Mesenchymal stem cell (in vitro differentiated cells and primary cell): Measurements from ENCODE around the gene ANKS6.

Source experiments
- DNase-seq: peaks from one replicate; pipeline ENCODE4 v3.0.0-alpha.2; 2013
- H2AFZ ChIP-seq: one replicate; pipeline ENCODE4 v1.6.1; 2013; ENCODE audit warnings: low read depth, mild to moderate bottlenecking, control low read depth, inconsistent platforms, low read length, moderate library complexity
- H2AK5ac ChIP-seq: 2 replicates; pipeline ENCODE4 v1.6.1; 2013; ENCODE audit warnings: low read length, moderate library complexity, mild to moderate bottlenecking, inconsistent platforms; ENCODE audit not compliant: severe bottlenecking
- H2BK120ac ChIP-seq: one replicate; pipeline ENCODE4 v1.6.1; 2013; ENCODE audit warnings: low read depth, mild to moderate bottlenecking, inconsistent platforms, low read length, moderate library complexity
- H2BK12ac ChIP-seq, 2 experiments: one replicate each; pipeline ENCODE4 v1.6.1; 2013; ENCODE audit warnings: inconsistent platforms in 2 of 2, low read length in 2 of 2, mild to moderate bottlenecking in 2 of 2, moderate library complexity in 2 of 2, control low read depth in 1 of 2
- H2BK15ac ChIP-seq: one replicate; pipeline ENCODE4 v1.6.1; 2013; ENCODE audit warnings: mild to moderate bottlenecking, low read depth, inconsistent platforms; ENCODE audit not compliant: poor library complexity, severe bottlenecking
- H2BK5ac ChIP-seq: 2 replicates; pipeline ENCODE4 v1.6.1; 2013; ENCODE audit warnings: low read depth, mild to moderate bottlenecking, low read length, control low read depth, inconsistent platforms; ENCODE audit not compliant: poor library complexity, severe bottlenecking
- H3K14ac ChIP-seq, 2 experiments: one replicate each; pipeline ENCODE4 v1.6.1; 2013; ENCODE audit warnings: inconsistent platforms in 2 of 2, low read length in 2 of 2, control low read depth in 1 of 2, mild to moderate bottlenecking in 1 of 2, moderate library complexity in 1 of 2
- H3K18ac ChIP-seq, 2 experiments: one replicate each; pipeline ENCODE4 v1.6.1; 2013; ENCODE audit warnings: inconsistent platforms in 2 of 2, low read length in 2 of 2, control low read depth in 1 of 2, low read depth in 1 of 2, mild to moderate bottlenecking in 1 of 2
- H3K23ac ChIP-seq, 2 experiments: one replicate each; pipeline ENCODE4 v1.6.1; 2013; ENCODE audit warnings: inconsistent platforms in 2 of 2, low read length in 2 of 2, mild to moderate bottlenecking in 2 of 2, moderate library complexity in 2 of 2, control low read depth in 1 of 2
- H3K27ac ChIP-seq: 2 replicates; pipeline ENCODE4 v1.5.1; 2013; ENCODE audit warnings: mild to moderate bottlenecking, moderate library complexity, low read length, control low read depth, inconsistent platforms; ENCODE audit not compliant: poor library complexity, severe bottlenecking
- H3K27me3 ChIP-seq, 2 experiments: 2 replicates each; pipeline versions ENCODE4 v1.6.1 to v1.7.0; 2013; ENCODE audit warnings: low read length in 2 of 2, mild to moderate bottlenecking in 2 of 2, moderate library complexity in 2 of 2, control low read depth in 1 of 2, inconsistent platforms in 1 of 2; ENCODE audit not compliant: control insufficient read depth in 1 of 2, insufficient read depth in 1 of 2
- H3K36me3 ChIP-seq, 2 experiments: 2 replicates each; pipeline versions ENCODE4 v1.6.1 to v1.7.0; 2013; ENCODE audit warnings: low read length in 2 of 2, control low read depth in 1 of 2, inconsistent platforms in 1 of 2, low read depth in 1 of 2, mild to moderate bottlenecking in 1 of 2; ENCODE audit not compliant: insufficient read depth in 2 of 2, control insufficient read depth in 1 of 2
- H3K4ac ChIP-seq, 2 experiments: one replicate each; pipeline ENCODE4 v1.6.1; 2013; ENCODE audit warnings: inconsistent platforms in 2 of 2, low read length in 2 of 2, mild to moderate bottlenecking in 2 of 2, moderate library complexity in 2 of 2, control low read depth in 1 of 2, low read depth in 1 of 2
- H3K4me1 ChIP-seq: 2 replicates; pipeline ENCODE4 v1.6.1; 2013; ENCODE audit warnings: low read depth, low read length, control low read depth; ENCODE audit not compliant: control insufficient read depth, insufficient read depth
- H3K4me2 ChIP-seq: 2 replicates; pipeline ENCODE4 v1.6.1; 2013; ENCODE audit warnings: low read length, mild to moderate bottlenecking, inconsistent platforms; ENCODE audit not compliant: poor library complexity, severe bottlenecking
- H3K4me3 ChIP-seq, 2 experiments: 2 replicates each; pipeline versions ENCODE4 v1.5.1 to v1.7.0; 2013; ENCODE audit warnings: low read length in 2 of 2, mild to moderate bottlenecking in 2 of 2, control low read depth in 1 of 2, low read depth in 1 of 2; ENCODE audit not compliant: insufficient read depth in 1 of 2
- H3K79me1 ChIP-seq: replicated peaks from 2 replicates; pipeline ENCODE4 v1.6.1; 2013; ENCODE audit warnings: mild to moderate bottlenecking, control low read depth, low read length, inconsistent platforms; ENCODE audit not compliant: poor library complexity, severe bottlenecking
- H3K9ac ChIP-seq: 2 replicates; pipeline ENCODE4 v1.7.0; 2013; ENCODE audit warnings: mild to moderate bottlenecking, low read length, moderate library complexity
- H3K9me3 ChIP-seq: 2 replicates; pipeline ENCODE4 v1.7.0; 2013; ENCODE audit warnings: mild to moderate bottlenecking, low read length; ENCODE audit not compliant: control insufficient read depth
- H4K8ac ChIP-seq: one replicate; pipeline ENCODE4 v1.6.1; 2013; ENCODE audit warnings: inconsistent platforms, mild to moderate bottlenecking, low read length, moderate library complexity
- H4K91ac ChIP-seq: one replicate; pipeline ENCODE4 v1.6.1; 2013; ENCODE audit warnings: mild to moderate bottlenecking, low read length, inconsistent platforms
- WGBS: methylation state at CpG from one replicate; pipeline ENCODE4 v1.1.7; 2013; ENCODE audit warnings: mixed read lengths; 5-methylcytosine and 5-hydroxymethylcytosine counted together

Gene ANKS6

DNA sequence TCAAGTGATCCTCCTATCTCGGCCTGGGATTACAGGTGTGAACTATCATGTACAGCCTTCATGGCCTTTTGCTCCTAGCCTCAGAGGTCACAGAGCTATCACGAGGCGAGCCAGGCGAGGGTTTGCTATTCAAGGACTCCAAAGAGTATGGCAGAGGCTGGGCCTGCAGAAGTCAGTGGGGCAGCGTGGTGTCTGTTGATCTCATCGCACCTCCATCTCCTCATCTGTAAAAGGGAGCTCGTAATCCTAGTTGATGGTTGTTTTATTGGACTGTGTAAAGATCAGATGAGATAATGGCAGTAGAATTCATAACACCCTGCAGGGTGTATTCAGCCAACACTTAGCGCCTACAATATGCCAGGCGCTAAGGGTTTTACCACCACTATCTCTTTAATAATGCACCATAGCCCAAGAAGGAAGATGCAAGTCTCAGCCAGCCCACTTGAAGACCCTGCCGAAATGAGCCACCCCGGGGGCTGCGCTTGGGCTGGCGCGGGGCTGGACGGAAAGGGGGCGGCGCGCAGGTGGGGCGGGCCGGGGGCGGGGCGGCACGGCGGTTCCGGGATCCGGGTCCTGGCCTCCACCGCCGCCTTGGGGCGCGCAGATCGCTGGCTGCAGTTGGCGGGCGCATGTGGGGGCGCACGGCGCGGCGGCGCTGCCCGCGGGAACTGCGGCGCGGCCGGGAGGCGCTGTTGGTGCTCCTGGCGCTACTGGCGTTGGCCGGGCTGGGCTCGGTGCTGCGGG lies 10.9 kb upstream of the ANKS6 start, which contains the start of gene GALNT12:
Gene GALNT12 (plus strand): TSS at position 601 of the 744 bp plus-strand sequence. CDS start 29 bp downstream, at position 630.
- Histone ChIP-seq H3K9me3 (no peaks in the 10 kb centered on the region), H3K18ac (no peak within 1 kb of the TSS), H2AFZ (peak within 1 kb of the TSS; percentile 46), H4K91ac (no peak within 1 kb of the TSS), H2BK120ac (no peak within 1 kb of the TSS), H2AK5ac (no peak within 1 kb of the TSS), H2BK12ac (no peak within 1 kb of the TSS), H2BK5ac (no peak within 1 kb of the TSS), H3K27me3 (peaks cover 0 to 44% of the 10 kb centered on the region in 2 experiments), H3K4me2 (peak within 1 kb of the TSS; percentile 97), H3K4me1 (peaks cover 8% of the 10 kb centered on the region), H3K27ac (no peak within 1 kb of the TSS), H2BK15ac (no peak within 1 kb of the TSS), H3K23ac (no peak within 1 kb of the TSS), H3K4ac (no peak within 1 kb of the TSS), H3K14ac (no peak within 1 kb of the TSS), H3K4me3 (peak within 1 kb of the TSS; percentile 75 to 83), H3K36me3 (no peaks in the 10 kb centered on the region), H4K8ac (peak within 1 kb of the TSS; percentile 21), H3K9ac (peak within 1 kb of the TSS; percentile 85), H3K79me1 (no peaks in the 10 kb centered on the region)
- 17% methylated on average over 19 of the region's 51 CpGs for WGBS
- DNase-seq, result no peak

DNA sequence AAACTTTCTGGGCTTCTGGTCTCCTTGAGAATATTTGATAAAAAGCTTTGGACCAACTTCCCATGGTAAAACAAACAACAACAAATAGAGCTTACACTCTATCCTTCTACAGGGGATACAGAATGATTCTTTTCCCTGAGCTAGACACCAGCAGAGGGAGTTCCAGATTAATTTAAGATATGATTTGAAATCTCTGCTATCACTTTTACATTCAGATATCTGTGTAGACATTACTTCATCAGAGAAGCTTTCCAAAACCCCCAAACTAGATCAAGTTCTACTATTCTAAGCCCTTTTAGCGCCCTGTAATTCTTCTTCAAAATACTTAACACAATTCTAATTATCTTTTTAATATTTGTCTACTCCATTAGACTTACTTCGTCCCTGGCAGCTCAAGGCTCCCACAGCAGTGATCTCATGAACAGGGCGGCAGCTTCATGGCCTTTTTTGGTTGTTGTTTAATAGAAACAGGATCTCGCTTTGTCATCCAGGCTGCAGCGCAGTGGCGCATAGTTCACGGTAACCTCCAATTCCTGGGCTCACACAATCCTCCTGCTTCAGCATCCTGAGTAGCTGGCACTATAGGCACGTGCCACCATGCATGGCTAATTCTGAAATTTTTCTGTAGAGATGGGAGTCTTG lies 10.2 kb upstream of the ANKS6 start:
- Histone ChIP-seq H3K27ac (no peak overlapping the region), H2AFZ (no peak overlapping the region), H2BK12ac (no peak overlapping the region), H2BK5ac (no peak overlapping the region), H4K91ac (no peak overlapping the region), H3K36me3 (no peaks in the 10 kb centered on the region), H2BK120ac (no peak overlapping the region), H3K27me3 (peaks cover 0 to 44% of the 10 kb centered on the region in 2 experiments), H3K18ac (no peak overlapping the region), H3K4me2 (no peak overlapping the region), H3K4me3 (peak overlapping the region in 1 of 2 experiments; percentile 67), H3K4me1 (peaks cover 8% of the 10 kb centered on the region), H3K79me1 (no peaks in the 10 kb centered on the region), H3K9me3 (no peaks in the 10 kb centered on the region), H4K8ac (no peak overlapping the region), H3K4ac (no peak overlapping the region), H3K14ac (no peak overlapping the region), H3K23ac (no peak overlapping the region), H3K9ac (peak overlapping the region; percentile 74), H2AK5ac (no peak overlapping the region), H2BK15ac (no peak overlapping the region)
- no peak for DNase-seq
- 94% methylated on average over 8 of the region's 8 CpGs for WGBS

GRCh38 chr9:98805506-98806272 lies 9.3 kb upstream of the ANKS6 start:
- Histone ChIP-seq H3K27me3 (peaks cover 0 to 44% of the 10 kb centered on the region in 2 experiments), H2BK12ac (no peak overlapping the region), H2AFZ (no peak overlapping the region), H4K8ac (no peak overlapping the region), H2BK5ac (no peak overlapping the region), H3K36me3 (no peaks in the 10 kb centered on the region), H2AK5ac (no peak overlapping the region), H3K27ac (no peak overlapping the region), H3K9me3 (no peaks in the 10 kb centered on the region), H4K91ac (no peak overlapping the region), H2BK15ac (no peak overlapping the region), H3K4me1 (peaks cover 8% of the 10 kb centered on the region), H3K23ac (no peak overlapping the region), H3K14ac (no peak overlapping the region), H3K79me1 (no peaks in the 10 kb centered on the region), H3K4me2 (no peak overlapping the region), H3K4me3 (no peak overlapping the region), H2BK120ac (no peak overlapping the region), H3K4ac (no peak overlapping the region), H3K18ac (no peak overlapping the region), H3K9ac (peak overlapping the region; percentile 74)
- 76% methylated on average over 7 of the region's 8 CpGs for WGBS
- DNase-seq, result peak; percentile 58

DNA sequence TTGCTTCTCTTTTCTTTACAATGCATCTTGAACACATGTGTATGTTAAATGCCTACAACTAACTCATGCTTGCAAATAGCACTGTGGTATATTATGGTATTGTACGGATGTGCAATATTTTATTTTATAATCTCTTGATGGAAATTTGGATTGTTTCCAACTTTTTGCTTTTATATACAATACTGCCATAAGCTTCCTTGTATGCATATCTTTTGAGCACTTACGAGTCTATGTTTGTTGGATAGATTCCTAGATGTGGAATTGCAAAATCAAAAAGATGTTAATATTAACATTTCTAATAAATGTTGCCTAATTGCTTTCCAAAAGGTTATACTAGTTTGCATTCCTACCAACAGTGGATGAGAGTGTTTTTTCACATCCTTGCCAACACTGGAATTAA lies 7.7 kb upstream of the ANKS6 start:
- H3K4me2 ChIP-seq, result no peak overlapping the region
- no peak overlapping the region for H2BK15ac ChIP-seq
- no peak overlapping the region for H2BK120ac ChIP-seq
- no peak overlapping the region for H3K4me3 ChIP-seq
- H3K23ac ChIP-seq, result no peak overlapping the region
- no peak overlapping the region for H4K91ac ChIP-seq
- peaks cover under 1% of the 10 kb centered on the region for H3K9me3 ChIP-seq
- H2AFZ ChIP-seq, result no peak overlapping the region
- no peak overlapping the region for H3K14ac ChIP-seq
- H3K79me1 ChIP-seq, result no peaks in the 10 kb centered on the region
- no peak for DNase-seq
- H3K4me1 ChIP-seq, result peaks cover 8% of the 10 kb centered on the region
- H2BK12ac ChIP-seq, result no peak overlapping the region
- no peak overlapping the region for H3K27ac ChIP-seq
- H3K36me3 ChIP-seq, result no peaks in the 10 kb centered on the region
- H4K8ac ChIP-seq, result no peak overlapping the region
- no peak overlapping the region for H3K4ac ChIP-seq
- H3K27me3 ChIP-seq, result peaks cover 0 to 33% of the 10 kb centered on the region in 2 experiments
- H3K9ac ChIP-seq, result no peak overlapping the region
- H2AK5ac ChIP-seq, result no peak overlapping the region
- H2BK5ac ChIP-seq, result no peak overlapping the region
- no CpG with 5 or more reads among the region's 2 CpGs for WGBS
- no peak overlapping the region for H3K18ac ChIP-seq
